NCI-H2171 treated with DMSO at 0.1 percent for 48 hours (cell line): ENCODE data around the gene ROPN1L.
"Not testable (repeated sequence)": the region's sequence is repeated elsewhere in the genome, so short reads cannot be mapped to it uniquely, and the experiment has no call there.

Experiments used
- DNase-seq: peaks from one replicate; lab custom pipeline; 2025; lab: John Stamatoyannopoulos, UW

Gene ROPN1L

GRCh38 chr5:10502578-10502977, 60.9 kb downstream of the ROPN1L start:
- DNase-seq: no peak

GRCh38 chr5:10503321-10503720, 61.6 kb downstream of the ROPN1L start:
- no peak for DNase-seq

- DNase-seq: no peak
These were observed 62.5 kb downstream of the ROPN1L start for GRCh38 chr5:10503997-10504793.

GRCh38 chr5:10505517-10506095, 63.9 kb downstream of the ROPN1L start:
- DNase-seq: no peak

- no peak for DNase-seq
These were observed 64.9 kb downstream of the ROPN1L start for GRCh38 chr5:10506535-10506934.

- no peak for DNase-seq
These were observed 66.0 kb downstream of the ROPN1L start for GRCh38 chr5:10507575-10508096.

GRCh38 chr5:10509575-10509974, 67.9 kb downstream of the ROPN1L start:
- peak; percentile 94 for DNase-seq

GRCh38 chr5:10511741-10512640, 70.3 kb downstream of the ROPN1L start:
- DNase-seq: peak; percentile 22

GRCh38 chr5:10513501-10514442, 72.1 kb downstream of the ROPN1L start:
- DNase-seq: no peak

- not testable (repeated sequence) for DNase-seq
These were observed 72.9 kb downstream of the ROPN1L start for GRCh38 chr5:10514572-10514971.
